HG02943 (cell line): ENCODE results near the gene JUP.

Experiments used
- ATAC-seq: cut with Tn5 transposase; IDR thresholded peaks from one replicate; pipeline ENCODE4 v1.9.1; 2021; ENCODE audit warnings: mild to moderate bottlenecking, low read depth, moderate library complexity; ENCODE audit not compliant: unreplicated experiment

JUP gene

GRCh38 chr17:41730479-41730878 lies 56.0 kb downstream of the JUP start:
- no peak for ATAC-seq

- no peak for ATAC-seq
Measured at GRCh38 chr17:41728056-41728455, 58.5 kb downstream of the JUP start.

- ATAC-seq: no peak
Measured at GRCh38 chr17:41725134-41725533, 61.4 kb downstream of the JUP start.

- no peak for ATAC-seq
Measured at GRCh38 chr17:41724476-41725050, 61.9 kb downstream of the JUP start.

GRCh38 chr17:41723801-41724475 lies 62.6 kb downstream of the JUP start:
- ATAC-seq: no peak

- ATAC-seq: no peak
Measured at GRCh38 chr17:41722231-41722630, 64.3 kb downstream of the JUP start.

GRCh38 chr17:41718287-41718645 lies 68.2 kb downstream of the JUP start:
- ATAC-seq: no peak

- ATAC-seq: no peak
Measured at GRCh38 chr17:41717408-41718286, 68.9 kb downstream of the JUP start.

- ATAC-seq: no peak
Measured at GRCh38 chr17:41711669-41712400, 74.7 kb downstream of the JUP start, which contains the start of gene GAST. Gene GAST (plus strand): TSS chr17:41712331. CDS start chr17:41715437, 3,106 bp downstream.

- no peak for ATAC-seq
Measured at GRCh38 chr17:41710472-41711090, 75.9 kb downstream of the JUP start.

GRCh38 chr17:41707803-41708669 lies 78.5 kb downstream of the JUP start:
- no peak for ATAC-seq

GRCh38 chr17:41705271-41705991 lies 81.1 kb downstream of the JUP start:
- no peak for ATAC-seq
